PFSK-1 (cell line): ENCODE data around the gene FKBP15.

ENCODE experiments used
- FOXP2 ChIP-seq: optimal IDR thresholded peaks from 2 replicates; pipeline ENCODE3; 2011; ENCODE audit warnings: borderline replicate concordance, control low read depth, inconsistent platforms; ENCODE audit not compliant: insufficient read depth; ENCODE audit errors: extremely low read length, extremely low read depth
- POLR2AphosphoS5 ChIP-seq: IDR thresholded peaks from 2 replicates; pipeline ENCODE4 v1.6.1; 2012; ENCODE audit warnings: low read depth, mild to moderate bottlenecking, control low read depth, low read length, moderate library complexity
- SIN3A ChIP-seq: IDR thresholded peaks from 2 replicates; pipeline ENCODE4 v1.6.1; 2012; ENCODE audit warnings: mild to moderate bottlenecking, low read length, moderate library complexity, borderline replicate concordance; ENCODE audit not compliant: insufficient read depth
- TAF1 ChIP-seq: IDR thresholded peaks from 2 replicates; pipeline ENCODE4 v1.6.1; 2012; ENCODE audit warnings: low read length, control low read depth, borderline replicate concordance; ENCODE audit not compliant: insufficient read depth
- TF ChIP-seq, protein P1 (sequence below), 2 experiments: IDR thresholded peaks; 2 replicates each; pipeline versions ENCODE4 v1.6.1 to v1.8.0; 2011 to 2012; ENCODE audit warnings: low read depth in 2 of 2, low read length in 2 of 2, control low read depth in 1 of 2, inconsistent platforms in 1 of 2, mild to moderate bottlenecking in 1 of 2, moderate library complexity in 1 of 2; ENCODE audit not compliant: insufficient read depth in 1 of 2

The FKBP15 gene

DNA sequence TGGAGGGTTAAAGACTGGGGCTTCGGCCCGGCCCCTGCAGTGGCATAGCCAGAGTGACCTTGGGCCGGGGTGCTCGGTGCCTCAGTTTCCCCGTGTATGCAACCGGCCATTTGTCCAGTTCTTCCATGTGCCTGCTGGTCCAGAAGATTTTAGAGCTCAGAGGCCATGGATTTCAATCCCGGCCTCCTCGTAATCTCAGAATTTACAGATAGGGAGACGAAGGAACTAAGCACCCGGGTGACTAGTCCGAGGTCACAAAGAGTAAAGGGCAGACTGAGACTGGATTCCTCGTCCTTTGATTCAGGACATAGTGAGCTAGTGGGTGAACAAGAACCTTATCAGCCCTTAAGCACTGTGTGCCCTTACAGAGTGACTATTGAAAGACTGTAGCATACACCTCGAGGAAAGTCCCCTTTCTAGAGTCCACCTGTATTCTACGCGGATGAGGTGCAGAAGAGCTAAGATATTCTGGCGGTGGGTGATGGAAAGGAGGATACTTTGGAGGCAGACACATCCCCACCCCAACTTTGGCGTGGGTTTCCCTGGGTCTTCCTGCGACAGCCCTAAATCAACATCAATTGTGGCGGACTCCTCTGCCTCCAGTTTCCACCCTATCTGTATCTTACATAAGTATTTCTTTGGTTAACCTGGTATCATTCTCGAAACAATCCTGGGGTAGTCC is 864 bp upstream of the FKBP15 start:
- TF ChIP-seq FOXP2 (no peak), POLR2AphosphoS5 (0 out of 2 replicates have a peak, but pooled peaks have one; percentile 0), TAF1 (no peak)

GRCh38 chr9:113220467-113221002 is 542 bp downstream of the FKBP15 start:
- TF ChIP-seq FOXP2: no peak
- no peak for TF ChIP-seq POLR2AphosphoS5
- no peak for TF ChIP-seq TAF1
- TF ChIP-seq, protein P1, sequence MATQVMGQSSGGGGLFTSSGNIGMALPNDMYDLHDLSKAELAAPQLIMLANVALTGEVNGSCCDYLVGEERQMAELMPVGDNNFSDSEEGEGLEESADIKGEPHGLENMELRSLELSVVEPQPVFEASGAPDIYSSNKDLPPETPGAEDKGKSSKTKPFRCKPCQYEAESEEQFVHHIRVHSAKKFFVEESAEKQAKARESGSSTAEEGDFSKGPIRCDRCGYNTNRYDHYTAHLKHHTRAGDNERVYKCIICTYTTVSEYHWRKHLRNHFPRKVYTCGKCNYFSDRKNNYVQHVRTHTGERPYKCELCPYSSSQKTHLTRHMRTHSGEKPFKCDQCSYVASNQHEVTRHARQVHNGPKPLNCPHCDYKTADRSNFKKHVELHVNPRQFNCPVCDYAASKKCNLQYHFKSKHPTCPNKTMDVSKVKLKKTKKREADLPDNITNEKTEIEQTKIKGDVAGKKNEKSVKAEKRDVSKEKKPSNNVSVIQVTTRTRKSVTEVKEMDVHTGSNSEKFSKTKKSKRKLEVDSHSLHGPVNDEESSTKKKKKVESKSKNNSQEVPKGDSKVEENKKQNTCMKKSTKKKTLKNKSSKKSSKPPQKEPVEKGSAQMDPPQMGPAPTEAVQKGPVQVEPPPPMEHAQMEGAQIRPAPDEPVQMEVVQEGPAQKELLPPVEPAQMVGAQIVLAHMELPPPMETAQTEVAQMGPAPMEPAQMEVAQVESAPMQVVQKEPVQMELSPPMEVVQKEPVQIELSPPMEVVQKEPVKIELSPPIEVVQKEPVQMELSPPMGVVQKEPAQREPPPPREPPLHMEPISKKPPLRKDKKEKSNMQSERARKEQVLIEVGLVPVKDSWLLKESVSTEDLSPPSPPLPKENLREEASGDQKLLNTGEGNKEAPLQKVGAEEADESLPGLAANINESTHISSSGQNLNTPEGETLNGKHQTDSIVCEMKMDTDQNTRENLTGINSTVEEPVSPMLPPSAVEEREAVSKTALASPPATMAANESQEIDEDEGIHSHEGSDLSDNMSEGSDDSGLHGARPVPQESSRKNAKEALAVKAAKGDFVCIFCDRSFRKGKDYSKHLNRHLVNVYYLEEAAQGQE (IDR thresholded peaks at IDR 0.05; ENCODE audit: insufficient read depth in 1 of 2, low read depth in 2 of 2, low read length in 2 of 2): no peak
- no peak for TF ChIP-seq SIN3A

GRCh38 chr9:113219969-113220368 is 1.1 kb downstream of the FKBP15 start:
- TF ChIP-seq, protein P1 (IDR thresholded peaks at IDR 0.05; ENCODE audit: insufficient read depth in 1 of 2, low read depth in 2 of 2, low read length in 2 of 2): no peak
- TF ChIP-seq POLR2AphosphoS5 (no peak), TAF1 (no peak), SIN3A (no peak), FOXP2 (no peak)

DNA sequence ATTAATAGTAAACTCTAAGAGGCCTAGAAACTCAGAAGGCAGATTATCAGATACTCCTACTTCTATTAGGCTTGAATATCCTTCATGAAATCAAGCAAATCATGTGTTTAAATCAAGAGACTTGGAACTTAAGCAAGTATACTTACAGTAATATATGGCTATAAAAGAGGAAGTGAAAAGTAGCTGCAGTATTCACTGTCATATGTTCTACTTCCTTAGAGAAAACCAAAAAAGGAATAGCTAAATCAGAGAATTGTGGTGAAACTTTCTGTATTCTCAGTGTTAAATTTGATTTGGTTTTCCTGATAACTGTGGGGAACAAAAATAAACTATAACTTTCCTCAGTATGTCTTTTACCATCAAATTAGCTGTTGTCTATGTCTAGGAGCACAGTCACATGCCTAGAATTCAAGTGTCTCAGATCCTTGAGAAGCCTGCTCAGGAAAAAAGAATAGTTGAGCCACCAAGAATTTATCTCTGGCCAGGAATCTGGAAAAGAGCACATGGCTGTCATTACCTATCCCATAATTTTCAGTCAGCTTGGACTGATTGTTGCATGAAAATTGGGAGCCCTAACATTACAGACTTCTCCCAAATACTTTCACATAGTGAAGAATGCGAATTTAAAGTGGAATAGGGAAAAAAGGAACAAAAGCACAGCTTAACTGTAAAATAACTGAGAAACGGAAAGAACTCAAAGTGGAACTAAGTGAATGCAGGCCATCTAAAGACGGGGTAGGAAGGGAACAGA is 1.7 kb downstream of the FKBP15 start:
- TF ChIP-seq POLR2AphosphoS5 (no peak), FOXP2 (no peak), TAF1 (no peak), SIN3A (no peak)
- TF ChIP-seq, protein P1 (IDR thresholded peaks at IDR 0.05; ENCODE audit: insufficient read depth in 1 of 2, low read depth in 2 of 2, low read length in 2 of 2): no peak

DNA sequence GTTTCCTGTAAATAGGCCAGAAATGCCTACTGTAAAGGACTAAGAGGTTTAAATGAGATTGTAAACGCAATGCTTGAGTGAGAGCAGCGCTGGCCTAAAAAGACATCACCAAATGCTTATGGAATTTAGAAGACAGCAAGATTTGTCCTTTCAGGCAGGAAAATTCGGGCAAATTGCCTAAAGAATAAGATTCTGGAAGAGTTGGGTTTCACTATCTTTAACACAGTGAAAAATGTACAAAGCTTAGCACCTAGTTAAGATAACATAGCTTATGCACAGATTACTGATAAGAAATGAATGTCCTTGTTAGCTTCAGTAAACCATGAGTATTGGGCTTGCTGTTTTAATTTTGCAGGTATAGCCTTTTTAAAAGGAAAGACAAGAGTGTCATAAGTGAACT is 4.7 kb downstream of the FKBP15 start:
- TF ChIP-seq, protein P1 (IDR thresholded peaks at IDR 0.05; ENCODE audit: insufficient read depth in 1 of 2, low read depth in 2 of 2, low read length in 2 of 2): no peak
- TF ChIP-seq FOXP2 (no peak), SIN3A (no peak), TAF1 (no peak), POLR2AphosphoS5 (no peak)
